ENCODE measurements around the gene CHD6.

CHD6 gene

DNA sequence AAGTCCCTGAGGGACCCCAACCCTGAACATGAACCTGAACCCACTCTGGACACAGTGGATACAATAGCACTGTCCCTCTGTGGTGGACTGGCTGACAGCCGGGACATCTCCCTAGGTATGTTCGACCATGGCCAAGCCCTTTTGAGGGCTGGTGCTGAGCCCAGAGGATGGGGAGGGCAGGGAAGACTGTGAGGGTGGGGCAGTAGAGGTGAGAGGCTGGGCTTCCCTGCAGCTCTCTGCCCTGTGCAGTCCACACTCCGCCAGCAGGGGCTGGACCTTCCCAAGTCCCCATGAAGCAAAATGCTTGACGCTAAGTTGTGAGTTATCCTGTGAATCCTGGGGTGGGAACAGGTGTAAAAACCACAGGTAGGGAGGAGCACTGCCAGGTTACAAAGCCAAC is 266.1 kb downstream of the CHD6 start:
- no peak overlapping the region for H2BK12ac ChIP-seq (ENCODE audit: low read length in 2 of 2)
- H3K79me1 ChIP-seq (replicated peaks; ENCODE audit: low read length, poor library complexity, severe bottlenecking): peaks cover 2% of the 10 kb centered on the region
- no peak overlapping the region for H2AK5ac ChIP-seq (ENCODE audit: low read length, severe bottlenecking)
- WGBS: 97% methylated on average over 4 of the region's 4 CpGs
- no peak overlapping the region for H3K27ac ChIP-seq (ENCODE audit: low read length, poor library complexity, severe bottlenecking)
- H3K36me3 ChIP-seq (ENCODE audit: control insufficient read depth in 1 of 2, insufficient read depth in 2 of 2, low read depth in 1 of 2, low read length in 2 of 2): peaks cover 79 to 88% of the 10 kb centered on the region in 2 experiments
- H4K91ac ChIP-seq (ENCODE audit: low read length): no peak overlapping the region
- no peak overlapping the region for H2BK15ac ChIP-seq (ENCODE audit: low read depth, poor library complexity, severe bottlenecking)
- H3K4me3 ChIP-seq (ENCODE audit: insufficient read depth in 1 of 2, low read depth in 1 of 2, low read length in 2 of 2): no peak overlapping the region
- no peak overlapping the region for H3K18ac ChIP-seq (ENCODE audit: low read depth in 1 of 2, low read length in 2 of 2)
- no peak overlapping the region for H2AFZ ChIP-seq (ENCODE audit: low read depth, low read length)
- H3K9me3 ChIP-seq (ENCODE audit: control insufficient read depth, low read length): no peaks in the 10 kb centered on the region
- no peak overlapping the region for H3K14ac ChIP-seq (ENCODE audit: low read length in 2 of 2)
- H3K27me3 ChIP-seq (ENCODE audit: control insufficient read depth in 1 of 2, insufficient read depth in 1 of 2, low read length in 2 of 2): no peaks in the 10 kb centered on the region
- no peaks in the 10 kb centered on the region for H3K4me1 ChIP-seq (ENCODE audit: control insufficient read depth, insufficient read depth, low read depth, low read length)
- H3K23ac ChIP-seq (ENCODE audit: low read length in 2 of 2): no peak overlapping the region
- no peak overlapping the region for H4K8ac ChIP-seq (ENCODE audit: low read length)
- H3K4ac ChIP-seq (ENCODE audit: low read depth in 1 of 2, low read length in 2 of 2): no peak overlapping the region
- H2BK5ac ChIP-seq (ENCODE audit: low read depth, low read length, poor library complexity, severe bottlenecking): no peak overlapping the region
- H3K4me2 ChIP-seq (ENCODE audit: low read length, poor library complexity, severe bottlenecking): no peak overlapping the region
- no peak overlapping the region for H2BK120ac ChIP-seq (ENCODE audit: low read depth, low read length)
- DNase-seq: no peak
- H3K9ac ChIP-seq (ENCODE audit: low read length): no peak overlapping the region
